GM12801 (cell line): ENCODE results near the gene SELP.

Experiments used
- TF ChIP-seq, protein P1 (sequence below): IDR thresholded peaks from one replicate; pipeline ENCODE4 v1.5.1; 2011; ENCODE audit warnings: control low read depth; ENCODE audit not compliant: insufficient read length; ENCODE audit errors: extremely low read depth

SELP gene

DNA sequence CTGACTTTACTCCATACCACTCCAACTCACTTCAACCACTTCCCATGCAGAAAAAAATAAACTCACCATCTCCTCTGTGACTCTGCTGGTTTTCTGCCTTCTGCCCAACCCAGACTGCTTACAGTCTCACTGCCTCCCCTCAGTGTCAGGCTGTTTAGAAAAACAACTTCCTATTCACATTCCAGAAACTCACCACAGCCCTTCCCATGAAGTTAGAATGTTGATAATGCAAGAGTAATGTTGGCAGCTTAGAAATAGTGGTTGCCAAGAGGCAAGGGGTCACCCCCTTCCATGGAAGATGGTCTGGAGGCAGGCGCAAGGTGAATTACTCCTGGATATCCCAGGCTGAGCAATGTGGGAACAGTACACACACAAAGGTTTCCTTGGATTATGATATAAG, at the start of gene SELP:
Gene SELP, minus strand, starts transcription at position 119 of the 400 bp plus-strand sequence. Its CDS starts 50 bp downstream, at position 69.
- TF ChIP-seq, protein P1, sequence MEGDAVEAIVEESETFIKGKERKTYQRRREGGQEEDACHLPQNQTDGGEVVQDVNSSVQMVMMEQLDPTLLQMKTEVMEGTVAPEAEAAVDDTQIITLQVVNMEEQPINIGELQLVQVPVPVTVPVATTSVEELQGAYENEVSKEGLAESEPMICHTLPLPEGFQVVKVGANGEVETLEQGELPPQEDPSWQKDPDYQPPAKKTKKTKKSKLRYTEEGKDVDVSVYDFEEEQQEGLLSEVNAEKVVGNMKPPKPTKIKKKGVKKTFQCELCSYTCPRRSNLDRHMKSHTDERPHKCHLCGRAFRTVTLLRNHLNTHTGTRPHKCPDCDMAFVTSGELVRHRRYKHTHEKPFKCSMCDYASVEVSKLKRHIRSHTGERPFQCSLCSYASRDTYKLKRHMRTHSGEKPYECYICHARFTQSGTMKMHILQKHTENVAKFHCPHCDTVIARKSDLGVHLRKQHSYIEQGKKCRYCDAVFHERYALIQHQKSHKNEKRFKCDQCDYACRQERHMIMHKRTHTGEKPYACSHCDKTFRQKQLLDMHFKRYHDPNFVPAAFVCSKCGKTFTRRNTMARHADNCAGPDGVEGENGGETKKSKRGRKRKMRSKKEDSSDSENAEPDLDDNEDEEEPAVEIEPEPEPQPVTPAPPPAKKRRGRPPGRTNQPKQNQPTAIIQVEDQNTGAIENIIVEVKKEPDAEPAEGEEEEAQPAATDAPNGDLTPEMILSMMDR = no peak

DNA sequence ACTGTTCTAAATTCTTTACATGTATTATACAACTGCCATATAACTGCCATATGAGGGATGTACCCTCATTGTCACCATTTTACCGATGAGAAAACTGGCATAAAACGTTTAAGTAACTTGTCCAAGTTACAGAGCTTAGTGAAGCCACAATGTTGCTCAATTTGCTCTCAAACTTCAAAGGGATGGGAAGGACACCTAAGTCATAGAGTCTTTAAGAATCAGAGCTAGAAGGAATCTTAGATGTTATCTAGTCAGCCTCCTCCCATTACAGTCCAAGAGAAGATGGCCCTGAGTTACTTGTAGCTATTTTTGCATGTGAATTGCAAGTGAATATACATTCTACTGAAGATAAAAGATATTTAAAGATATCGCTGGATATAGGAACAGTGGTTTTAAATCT, 49.8 kb upstream of the SELP start:
- TF ChIP-seq, protein P1 = no peak

DNA sequence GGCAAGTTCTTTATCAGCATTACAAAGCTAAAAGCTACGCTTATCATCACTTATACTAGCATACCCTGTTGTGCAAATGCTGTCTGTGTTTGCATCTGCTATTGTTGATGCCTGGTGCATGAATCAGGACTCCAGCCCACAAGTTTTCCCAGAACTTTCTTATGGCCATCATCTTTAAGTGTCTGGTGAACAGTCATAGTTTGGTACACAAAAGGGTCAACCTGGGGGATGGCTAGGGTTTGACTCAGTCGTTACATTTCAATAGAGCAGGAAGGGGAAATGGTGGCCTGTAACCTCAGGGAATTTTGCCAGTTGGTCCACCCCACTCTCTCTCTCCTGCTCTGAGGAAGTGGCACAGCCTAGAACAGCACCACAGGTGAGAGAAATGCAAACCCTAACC, 46.1 kb upstream of the SELP start:
- TF ChIP-seq, protein P1 = no peak

DNA sequence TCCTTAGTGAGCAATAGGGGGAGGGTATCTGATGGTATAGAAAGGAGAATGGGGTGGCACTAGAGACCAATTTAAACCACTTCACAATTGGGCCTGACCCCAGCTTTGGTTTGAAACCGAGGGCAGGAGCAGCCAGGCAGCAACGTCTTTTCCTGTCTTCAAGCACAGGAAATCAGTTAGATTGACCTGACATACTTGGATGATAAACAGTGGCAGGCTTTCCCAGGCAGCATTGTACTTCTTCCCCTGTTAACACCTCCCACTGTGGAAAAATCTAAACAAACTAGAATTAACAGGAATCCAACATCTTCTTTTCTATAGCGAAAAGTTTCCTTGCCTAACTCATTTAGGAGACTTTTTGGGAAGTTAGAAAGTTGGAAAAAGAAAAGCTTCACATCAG, 40.9 kb upstream of the SELP start:
- TF ChIP-seq, protein P1 = no peak

DNA sequence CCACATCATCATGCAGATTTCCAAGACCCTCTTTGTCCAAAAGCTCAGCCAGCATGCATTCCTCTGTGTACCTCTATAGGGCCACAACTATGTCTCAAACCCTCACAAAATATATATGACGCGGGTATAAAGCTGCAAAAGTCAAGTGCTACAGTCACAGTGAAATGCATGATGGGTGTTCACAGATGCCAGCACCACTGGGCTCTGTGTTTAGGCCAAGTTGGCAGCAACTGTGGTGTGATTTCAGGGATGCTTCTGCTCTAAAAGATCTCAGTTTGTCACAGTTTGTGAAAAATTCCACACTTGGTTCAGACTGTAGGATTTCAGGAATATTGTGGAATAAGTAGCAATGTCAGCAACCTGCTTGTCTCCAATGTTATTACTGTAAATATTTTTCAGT, 23.9 kb upstream of the SELP start:
- TF ChIP-seq, protein P1 = no peak

DNA sequence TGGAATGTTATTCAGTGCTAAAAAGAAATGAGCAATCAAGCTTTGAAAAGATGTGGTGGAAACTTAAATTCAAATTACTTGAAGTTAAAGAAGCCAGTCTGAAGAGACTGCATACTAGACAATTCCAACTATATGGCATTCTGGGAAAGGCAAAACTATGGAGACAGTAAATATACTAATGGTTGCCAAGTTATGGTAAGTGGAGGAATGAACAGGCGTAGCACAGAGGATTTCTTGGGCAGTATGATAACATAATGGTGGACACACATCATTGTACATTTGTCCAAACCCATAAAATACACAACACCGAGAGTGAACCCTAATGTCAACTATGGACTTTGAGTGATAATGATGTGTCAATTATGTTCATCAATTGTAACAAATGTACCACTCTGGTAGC, 21.1 kb upstream of the SELP start:
- TF ChIP-seq, protein P1 = no peak

DNA sequence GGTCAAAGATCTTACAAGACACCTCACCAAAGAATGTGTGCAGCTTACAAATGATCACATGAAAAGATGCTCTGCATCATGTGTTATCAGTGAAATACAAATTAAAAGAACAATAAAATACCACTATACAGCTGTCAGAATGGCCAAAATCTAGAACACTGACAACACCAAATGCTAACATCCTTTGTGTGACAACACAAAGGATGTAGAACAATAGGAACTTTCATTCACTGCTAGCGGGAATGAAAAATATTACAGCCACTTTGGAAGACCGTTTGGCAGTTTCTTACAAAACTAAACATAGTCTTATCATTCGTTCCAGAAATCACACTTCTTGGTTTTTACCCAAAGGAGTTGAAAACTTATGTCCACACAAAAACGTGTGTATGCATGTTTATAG, 20.6 kb upstream of the SELP start:
- TF ChIP-seq, protein P1 = no peak

DNA sequence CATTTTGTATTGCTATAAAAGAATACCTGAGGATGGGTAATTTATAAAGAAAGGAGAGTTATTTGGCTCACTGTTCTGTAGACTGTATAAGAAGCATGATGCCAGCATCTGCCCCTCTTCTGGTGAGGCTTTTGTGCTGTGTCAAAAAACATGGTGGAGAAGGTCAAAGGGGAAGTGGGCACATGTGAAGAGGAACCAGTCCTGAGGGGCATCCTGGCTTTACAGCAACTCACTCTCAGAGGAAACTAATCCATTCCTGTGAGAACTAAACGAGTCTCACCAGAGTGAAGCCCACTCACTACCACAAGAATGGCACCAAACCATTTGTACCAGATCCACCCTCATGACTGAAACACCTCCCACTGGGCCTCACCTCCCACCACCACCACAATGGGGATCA, 18.8 kb upstream of the SELP start:
- TF ChIP-seq, protein P1 = no peak
